Karpas-422 (cell line): Measurements from ENCODE around the gene RPS6KA5. TPM values are rescaled to one million over a fixed set of nuclear protein-coding genes. Genes with fewer than 3 reads are reported as not detected.
"Not testable (repeated sequence)": the region's sequence is repeated elsewhere in the genome, so short reads cannot be mapped to it uniquely, and the experiment has no call there.

Experiments used
- DNase-seq: peaks from one replicate; pipeline ENCODE4 v3.0.0-alpha.2; 2015
- H2AFZ ChIP-seq: fragments of 200-600 bp; sonication (generic); 2 replicates; pipeline ENCODE4 v1.6.1; 2014; ENCODE audit warnings: antibody characterized with exemption, low read length, mixed read lengths
- H3K27ac ChIP-seq: fragments of 200-600 bp; sonication (generic); 2 replicates; pipeline ENCODE4 v1.5.1; 2014; ENCODE audit warnings: mild to moderate bottlenecking, low read length, moderate library complexity
- H3K27me3 ChIP-seq: fragments of 200-600 bp; sonication (generic); 2 replicates; pipeline ENCODE4 v1.6.1; 2014; ENCODE audit warnings: low read length, mixed read lengths
- H3K36me3 ChIP-seq: fragments of 200-600 bp; sonication (generic); 2 replicates; pipeline ENCODE4 v1.6.1; 2014; ENCODE audit warnings: low read length, mixed read lengths; ENCODE audit not compliant: insufficient read depth
- H3K4me1 ChIP-seq: fragments of 200-600 bp; sonication (generic); 2 replicates; pipeline ENCODE4 v1.6.1; 2014; ENCODE audit warnings: mild to moderate bottlenecking, low read length, mixed read lengths
- H3K4me2 ChIP-seq: fragments of 200-600 bp; sonication (generic); 2 replicates; pipeline ENCODE4 v1.6.1; 2014; ENCODE audit warnings: low read length, low read depth, mild to moderate bottlenecking; ENCODE audit not compliant: poor library complexity, severe bottlenecking
- H3K4me3 ChIP-seq: fragments of 200-600 bp; sonication (generic); 2 replicates; pipeline ENCODE4 v1.5.1; 2014; ENCODE audit warnings: mild to moderate bottlenecking, antibody characterized with exemption, low read length, mixed read lengths
- H3K79me2 ChIP-seq: fragments of 200-600 bp; sonication (generic); 2 replicates; pipeline ENCODE4 v1.6.1; 2014; ENCODE audit warnings: mild to moderate bottlenecking, low read length, mixed read lengths
- H3K9ac ChIP-seq: fragments of 200-600 bp; sonication (generic); 2 replicates; pipeline ENCODE4 v1.6.0; 2014; ENCODE audit warnings: low read length
- H3K9me2 ChIP-seq: fragments of 200-600 bp; sonication (generic), shearing (Covaris generic); replicated peaks from 2 replicates; pipeline ENCODE4 v1.6.0; 2014; ENCODE audit warnings: mild to moderate bottlenecking, low read length, moderate library complexity; ENCODE audit not compliant: insufficient read depth
- H3K9me3 ChIP-seq: fragments of 300-700, 200-600 bp; sonication (generic); 2 replicates; pipeline ENCODE4 v1.6.1; 2014; ENCODE audit warnings: low read length, mixed read lengths
- H4K20me1 ChIP-seq: fragments of 200-600 bp; sonication (generic); 2 replicates; pipeline ENCODE4 v1.6.1; 2014; ENCODE audit warnings: mild to moderate bottlenecking, antibody characterized with exemption, low read length, low read depth; ENCODE audit not compliant: insufficient read depth
- total RNA-seq: library from RNA; depleted of rRNA; stranded (reverse); fragments of >200 nt; shearing (Covaris generic); gene quantifications from 2 replicates; pipeline ENCODE4 v1.2.3, GENCODE V29; 2014; ENCODE audit warnings: low replicate concordance; rRNA removed

The RPS6KA5 gene
- 5.5 and 7.8 TPM in 2 replicates for total RNA-seq

DNA sequence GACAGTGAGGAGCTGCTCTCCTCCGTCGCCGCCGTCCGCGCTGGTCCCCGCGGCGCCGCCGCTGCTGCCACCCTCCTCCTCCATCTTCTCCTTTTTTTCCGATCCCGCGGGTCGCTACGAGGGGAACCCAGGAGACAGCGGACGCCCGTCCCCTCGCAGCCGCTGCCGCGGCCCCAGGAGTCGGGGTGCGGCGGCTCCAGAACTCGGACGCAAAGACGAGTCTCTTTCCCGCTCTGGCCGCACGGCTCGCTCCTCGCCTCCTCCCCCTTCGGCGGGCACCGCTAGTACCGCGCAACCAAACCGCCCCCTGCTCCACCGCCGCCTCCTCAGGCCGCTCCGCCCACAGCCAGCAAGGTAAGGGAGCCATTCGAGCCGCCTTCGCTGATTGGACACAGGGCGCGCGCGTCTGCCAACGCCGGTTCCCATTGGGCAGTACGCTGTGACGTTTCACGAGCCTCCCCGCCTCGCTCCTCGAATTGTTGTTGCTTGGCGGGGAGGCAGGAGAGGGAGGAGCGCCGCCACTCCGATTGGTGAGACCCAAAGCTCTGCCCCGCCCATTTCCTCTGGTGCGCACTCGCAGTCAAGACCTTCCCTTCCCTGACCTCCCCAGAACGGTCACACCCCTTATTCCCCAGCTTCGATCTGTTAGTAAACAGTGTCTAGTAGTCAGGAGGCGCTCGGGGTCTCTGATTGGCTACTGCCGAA is at the start of gene RPS6KA5:
Gene RPS6KA5, minus strand, starts transcription at position 291 of the 705 bp plus-strand sequence. Its CDS starts 207 bp downstream, at position 84.
- H3K4me1 ChIP-seq: peaks cover 35% of the 10 kb centered on the region
- no peaks in the 10 kb centered on the region for H3K36me3 ChIP-seq
- H3K4me3 ChIP-seq: peak within 1 kb of the TSS; percentile 85
- H3K9me3 ChIP-seq: no peaks in the 10 kb centered on the region
- H3K4me2 ChIP-seq: peak within 1 kb of the TSS; percentile 95
- H3K9ac ChIP-seq: peak within 1 kb of the TSS; percentile 84
- peak within 1 kb of the TSS; percentile 80 for H2AFZ ChIP-seq
- H3K27me3 ChIP-seq: no peaks in the 10 kb centered on the region
- peak within 1 kb of the TSS; percentile 65 for H3K27ac ChIP-seq
- 0 out of 2 replicates have a peak, but pooled peaks cover 3% of the 10 kb centered on the region for H3K9me2 ChIP-seq
- DNase-seq: peak; percentile 100
- no peaks in the 10 kb centered on the region for H3K79me2 ChIP-seq
- peaks cover 20% of the 10 kb centered on the region; the same call in 1 of the 2 replicates for H4K20me1 ChIP-seq

DNA sequence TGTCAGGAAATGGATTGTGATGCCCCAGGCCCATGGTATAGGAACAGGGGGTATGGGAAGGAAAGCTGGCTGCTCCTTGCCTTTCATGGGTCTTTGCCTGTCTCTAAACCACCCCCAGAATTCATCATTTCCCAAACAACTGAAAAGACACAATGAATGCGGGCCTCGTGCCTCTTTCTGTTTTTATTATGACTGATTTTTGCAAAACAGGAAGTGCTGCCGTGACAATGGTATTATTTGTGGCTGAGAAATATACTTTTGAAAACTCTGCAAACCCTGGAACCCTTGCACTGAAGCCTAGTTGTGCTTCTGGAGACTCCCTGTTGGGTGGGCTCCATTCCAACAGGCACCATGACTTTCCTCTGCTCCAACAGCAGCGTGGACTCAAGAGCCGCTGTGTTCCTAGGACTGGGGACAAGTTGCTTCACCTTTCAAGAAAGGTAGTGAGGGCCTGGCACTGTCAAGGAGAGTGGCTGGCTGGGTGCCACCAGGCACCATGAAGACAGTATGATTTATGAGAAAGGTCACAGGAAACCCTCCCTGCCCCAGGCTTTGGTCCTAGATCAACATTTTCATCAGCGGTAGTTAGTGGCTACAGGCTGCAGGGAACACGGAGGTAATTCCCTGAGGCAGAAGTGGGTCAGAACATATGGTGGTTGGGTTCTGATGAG is 48.6 kb upstream of the RPS6KA5 start:
- Histone ChIP-seq H3K27me3 (no peaks in the 10 kb centered on the region; the same call in 1 of the 2 replicates), H2AFZ (no peak overlapping the region), H3K36me3 (no peaks in the 10 kb centered on the region), H3K4me2 (no peak overlapping the region), H3K9me2 (no peaks in the 10 kb centered on the region), H3K79me2 (no peaks in the 10 kb centered on the region; the same call in 1 of the 2 replicates), H3K9me3 (no peaks in the 10 kb centered on the region), H4K20me1 (no peaks in the 10 kb centered on the region), H3K27ac (no peak overlapping the region), H3K4me3 (no peak overlapping the region), H3K9ac (no peak overlapping the region), H3K4me1 (peaks cover 10% of the 10 kb centered on the region)
- no peak for DNase-seq

DNA sequence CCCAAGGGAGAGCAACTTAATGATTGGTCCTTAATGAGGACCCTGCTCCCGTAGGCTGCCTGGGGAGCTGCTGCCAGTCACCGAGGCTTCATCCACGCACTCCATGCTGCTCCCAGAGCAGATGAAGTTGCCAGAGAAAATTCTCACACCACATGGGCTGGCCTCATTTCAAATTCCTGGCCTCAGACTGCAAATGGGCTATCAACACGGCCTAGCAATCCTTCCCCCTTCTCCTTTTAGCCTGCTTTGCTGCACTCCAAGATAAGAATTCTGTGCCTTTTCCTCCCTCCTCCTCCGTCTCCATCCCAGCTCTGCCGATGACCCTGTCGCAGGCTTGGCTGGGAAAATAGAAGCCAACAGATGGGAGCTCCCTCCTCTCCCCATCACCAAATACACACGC is 42.7 kb upstream of the RPS6KA5 start:
- no peaks in the 10 kb centered on the region for H3K4me1 ChIP-seq
- H3K4me2 ChIP-seq: no peak overlapping the region
- no peak for DNase-seq
- H3K9ac ChIP-seq: no peak overlapping the region
- H3K27me3 ChIP-seq: no peaks in the 10 kb centered on the region
- H3K9me2 ChIP-seq: no peaks in the 10 kb centered on the region
- H3K9me3 ChIP-seq: no peaks in the 10 kb centered on the region
- H4K20me1 ChIP-seq: no peaks in the 10 kb centered on the region
- no peak overlapping the region for H2AFZ ChIP-seq
- no peaks in the 10 kb centered on the region for H3K79me2 ChIP-seq
- H3K36me3 ChIP-seq: no peaks in the 10 kb centered on the region
- no peak overlapping the region for H3K27ac ChIP-seq
- no peak overlapping the region for H3K4me3 ChIP-seq

DNA sequence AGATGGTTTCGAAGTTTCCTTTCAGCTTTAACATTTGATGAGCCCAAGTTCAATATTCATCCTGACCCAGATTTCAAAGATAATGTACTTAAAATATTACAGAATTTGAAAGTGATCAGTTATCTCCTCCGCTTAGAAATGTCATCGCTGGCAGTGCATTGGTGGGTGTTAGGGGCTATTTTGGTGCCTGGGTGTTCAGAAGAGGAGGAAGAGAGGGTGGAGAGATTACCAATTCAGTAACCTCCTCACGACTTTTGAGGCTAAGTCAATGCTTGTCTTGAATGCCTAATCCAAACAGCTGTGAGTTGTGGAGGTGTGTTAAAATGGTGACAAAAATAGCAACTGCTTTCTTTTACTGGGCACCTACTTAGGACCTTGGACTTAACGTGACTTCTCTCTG is 39.7 kb upstream of the RPS6KA5 start:
- no peaks in the 10 kb centered on the region for H3K79me2 ChIP-seq
- H3K4me2 ChIP-seq: no peak overlapping the region
- H2AFZ ChIP-seq: no peak overlapping the region
- no peak overlapping the region for H3K9ac ChIP-seq
- no peak overlapping the region for H3K27ac ChIP-seq
- H3K4me1 ChIP-seq: no peaks in the 10 kb centered on the region
- DNase-seq: no peak
- H3K27me3 ChIP-seq: 0 out of 2 replicates have a peak, but pooled peaks cover 2% of the 10 kb centered on the region
- H3K36me3 ChIP-seq: no peaks in the 10 kb centered on the region
- H4K20me1 ChIP-seq: no peaks in the 10 kb centered on the region
- no peaks in the 10 kb centered on the region for H3K9me2 ChIP-seq
- H3K4me3 ChIP-seq: no peak overlapping the region
- no peaks in the 10 kb centered on the region for H3K9me3 ChIP-seq

DNA sequence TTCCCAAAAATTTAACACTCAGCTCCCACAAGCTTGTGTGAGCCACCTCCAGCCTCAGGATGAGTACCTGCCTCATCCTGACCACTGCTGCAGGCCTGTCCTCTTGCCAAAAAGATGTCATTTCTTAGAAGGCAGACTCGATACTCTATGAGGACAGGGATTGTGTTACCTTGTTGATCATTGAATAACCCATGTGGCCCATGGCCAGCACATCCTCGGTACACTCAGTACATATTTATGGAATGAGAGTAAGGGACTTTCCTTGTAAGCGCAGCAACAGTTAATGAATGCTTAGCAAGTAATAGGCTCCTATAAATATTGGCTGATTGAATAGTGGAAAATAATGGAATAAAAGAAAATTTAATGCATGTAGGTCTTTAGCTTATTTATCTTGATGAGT is 38.1 kb upstream of the RPS6KA5 start:
- Histone ChIP-seq H4K20me1 (no peaks in the 10 kb centered on the region), H3K4me2 (no peak overlapping the region), H3K79me2 (no peaks in the 10 kb centered on the region), H3K27me3 (0 out of 2 replicates have a peak, but pooled peaks cover 2% of the 10 kb centered on the region), H3K9me2 (no peaks in the 10 kb centered on the region), H2AFZ (no peak overlapping the region), H3K4me1 (no peaks in the 10 kb centered on the region), H3K9ac (no peak overlapping the region), H3K9me3 (no peaks in the 10 kb centered on the region), H3K36me3 (no peaks in the 10 kb centered on the region), H3K27ac (no peak overlapping the region), H3K4me3 (no peak overlapping the region)
- DNase-seq: no peak

DNA sequence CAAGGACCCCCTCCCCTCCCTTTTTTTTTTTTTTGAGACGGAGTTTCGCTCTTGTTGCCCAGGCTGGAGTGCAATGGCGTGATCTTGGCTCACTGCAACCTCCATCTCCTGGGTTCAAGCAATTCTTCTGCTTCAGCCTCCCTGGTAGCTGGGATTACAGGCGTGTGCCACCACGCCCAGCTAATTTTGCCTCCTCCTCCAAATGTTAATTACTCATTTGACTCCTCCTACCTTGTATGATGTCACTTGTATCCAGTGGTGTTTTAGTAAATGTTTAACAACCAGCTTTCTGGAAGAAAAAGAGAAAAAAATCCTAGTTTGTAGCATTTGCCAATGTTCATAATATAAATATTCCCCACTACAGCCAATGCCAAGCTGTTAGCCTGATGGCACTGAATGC is 37.2 kb upstream of the RPS6KA5 start:
- not testable (repeated sequence) for H3K9me2 ChIP-seq, H2AFZ ChIP-seq, H4K20me1 ChIP-seq, H3K79me2 ChIP-seq, H3K4me2 ChIP-seq, H3K4me3 ChIP-seq, H3K9me3 ChIP-seq, H3K4me1 ChIP-seq, H3K27me3 ChIP-seq, H3K9ac ChIP-seq, H3K27ac ChIP-seq, H3K36me3 ChIP-seq, DNase-seq

DNA sequence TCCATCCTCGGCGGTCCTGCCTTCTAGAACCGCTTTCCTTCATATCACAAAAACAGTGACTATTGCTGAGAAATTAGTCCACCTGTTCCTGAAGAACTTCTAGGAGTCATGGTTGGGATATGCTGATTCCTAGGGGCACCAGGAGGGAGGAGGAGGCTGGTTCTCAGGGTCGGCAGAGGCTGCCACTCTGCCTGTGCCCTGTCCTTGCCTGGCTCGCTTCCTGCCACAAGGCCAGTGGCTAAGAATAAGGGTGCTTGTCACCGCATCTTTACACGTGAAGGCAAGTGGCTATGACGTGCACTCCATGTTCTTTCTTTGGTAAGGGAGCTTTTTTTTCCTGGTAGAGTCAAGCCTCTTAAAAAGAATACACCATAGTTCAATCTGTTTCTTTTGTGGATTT is 34.7 kb upstream of the RPS6KA5 start:
- Histone ChIP-seq H2AFZ (no peak overlapping the region), H3K36me3 (no peaks in the 10 kb centered on the region), H3K79me2 (no peaks in the 10 kb centered on the region), H3K9ac (no peak overlapping the region), H3K27me3 (0 out of 2 replicates have a peak, but pooled peaks cover 2% of the 10 kb centered on the region), H3K4me2 (no peak overlapping the region), H3K9me2 (no peaks in the 10 kb centered on the region), H3K27ac (no peak overlapping the region), H3K4me3 (no peak overlapping the region), H3K4me1 (no peaks in the 10 kb centered on the region), H3K9me3 (no peaks in the 10 kb centered on the region), H4K20me1 (no peaks in the 10 kb centered on the region)
- DNase-seq: no peak

DNA sequence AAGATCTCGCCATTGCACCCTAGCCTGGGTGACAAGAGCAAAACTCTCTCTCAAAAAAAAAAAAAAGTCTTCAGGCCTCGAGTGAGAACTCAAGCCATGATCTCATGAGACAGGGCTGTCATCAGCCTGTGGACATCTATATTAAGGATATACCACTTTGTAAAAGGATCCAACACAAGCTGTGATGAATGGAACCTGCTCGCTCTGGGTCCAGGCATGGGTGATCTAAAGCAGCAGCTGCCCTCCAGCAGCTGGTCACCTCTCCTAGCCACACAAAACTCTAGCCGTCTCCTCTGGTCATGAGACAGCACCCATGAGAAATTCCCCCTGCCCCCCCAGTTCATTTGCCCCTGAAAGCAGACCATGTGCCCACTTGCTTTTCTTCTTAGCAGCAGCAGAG is 34.3 kb upstream of the RPS6KA5 start:
- Histone ChIP-seq H3K4me2 (no peak overlapping the region), H4K20me1 (no peaks in the 10 kb centered on the region), H3K4me3 (no peak overlapping the region), H3K9me2 (no peaks in the 10 kb centered on the region), H3K36me3 (no peaks in the 10 kb centered on the region), H2AFZ (no peak overlapping the region), H3K27me3 (0 out of 2 replicates have a peak, but pooled peaks cover 2% of the 10 kb centered on the region), H3K9ac (no peak overlapping the region), H3K4me1 (no peaks in the 10 kb centered on the region), H3K27ac (no peak overlapping the region), H3K79me2 (no peaks in the 10 kb centered on the region), H3K9me3 (no peaks in the 10 kb centered on the region)
- no peak for DNase-seq
